ENCODE results near the gene CCNB1IP1. TPM values are rescaled to one million over a fixed set of nuclear protein-coding genes. Genes with fewer than 3 reads are reported as not detected.

CCNB1IP1 gene
- total and polyA plus RNA-seq, 2 of the 4 experiments (the other 2 are of a cell fraction): 27.5 to 34.6 TPM

DNA sequence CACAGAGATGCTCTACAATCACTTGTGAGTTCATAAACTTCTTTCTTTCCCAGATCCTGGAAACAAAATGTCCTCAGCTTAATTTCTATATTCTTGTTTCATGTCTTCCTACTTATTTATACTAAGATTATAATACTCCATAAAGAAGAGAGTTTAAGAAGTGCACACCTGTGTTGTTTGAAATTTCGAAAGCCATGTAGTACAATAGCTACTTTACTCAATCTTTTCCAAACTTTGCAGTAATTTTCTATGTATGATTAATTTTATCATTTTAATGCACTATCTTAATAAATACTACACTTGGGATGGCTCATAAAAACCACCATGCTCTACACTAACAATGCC, 27.0 kb downstream of the CCNB1IP1 start:
- in situ Hi-C loops (cut with MboI; ENCODE audit: low sequenced_read_pairs) (no loop called here), dilution Hi-C loops (cut with HindIII; ENCODE audit: low sequenced_read_pairs, unreplicated experiment) (no loop called here), intact Hi-C loops (cut with micrococcal nuclease) (no loop called here)
- Histone ChIP-seq H3K9me3 (ENCODE audit: control insufficient read depth, insufficient read depth, low read length) (no peaks in the 10 kb centered on the region), H2BK5ac (ENCODE audit: low read depth, low read length, poor library complexity, severe bottlenecking) (no peak overlapping the region), H2AFZ (replicated peaks; ENCODE audit: low read length, poor library complexity) (no peak overlapping the region), H4K91ac (ENCODE audit: insufficient read depth, low read depth, low read length) (no peak overlapping the region), H3K4ac (ENCODE audit: low read depth, low read length) (no peak overlapping the region), H4K20me1 (ENCODE audit: insufficient read depth, low read length) (no peaks in the 10 kb centered on the region), H3K36me3 (ENCODE audit: control insufficient read depth, insufficient read depth, low read length) (peaks cover 3% of the 10 kb centered on the region; the same call in 1 of the 2 replicates), H3K9me1 (ENCODE audit: insufficient read depth, low read length) (0 out of 2 replicates have a peak, but pooled peaks cover 4% of the 10 kb centered on the region), H3K56ac (ENCODE audit: extremely low read depth, insufficient read depth, low read length) (no peak overlapping the region), H3K9ac (ENCODE audit: low read depth, low read length) (no peak overlapping the region), H3K27ac (ENCODE audit: insufficient read depth, low read length) (no peak overlapping the region), H2BK15ac (ENCODE audit: low read depth, low read length) (no peak overlapping the region), H3K4me2 (ENCODE audit: low read depth, low read length) (no peak overlapping the region), H3K23ac (ENCODE audit: low read depth, low read length) (no peak overlapping the region), H4K5ac (ENCODE audit: low read depth, low read length) (no peak overlapping the region), H3K79me1 (ENCODE audit: low read depth in 1 of 2, low read length in 2 of 2) (peaks cover 12 to 26% of the 10 kb centered on the region in 2 experiments), H3K4me1 (ENCODE audit: control insufficient read depth, insufficient read depth, low read length) (peaks cover 2% of the 10 kb centered on the region), H2AK9ac (replicated peaks; ENCODE audit: low read depth, low read length, poor library complexity) (no peak overlapping the region), H4K8ac (ENCODE audit: low read depth in 2 of 2, low read length in 2 of 2) (no peak overlapping the region; a peak in 1 of 4 replicates), H3K4me3 (ENCODE audit: insufficient read depth, low read depth, low read length) (no peak overlapping the region), H3K27me3 (ENCODE audit: control insufficient read depth, insufficient read depth, low read length) (no peaks in the 10 kb centered on the region), H2BK20ac (ENCODE audit: low read depth, low read length) (no peak overlapping the region), H2BK120ac (ENCODE audit: low read depth, low read length) (no peak overlapping the region), H3K18ac (ENCODE audit: low read depth, low read length) (no peak overlapping the region), H3K14ac (replicated peaks; ENCODE audit: low read depth, low read length) (no peak overlapping the region), H2AK5ac (ENCODE audit: low read depth, low read length) (no peak overlapping the region)
- CTCF ChIA-PET: interaction anchor here (0.6 kb wide), 1 partner anchor 748 kb away, joined by 4 read pairs; no protein-coding TSS in a partner anchor
- POLR2A ChIA-PET (ENCODE audit: unreplicated experiment): no interaction called here
- ATAC-seq (ENCODE audit: low read depth) (no peak), DNase-seq (no peak)
- TF ChIP-seq CEBPB (IDR thresholded peaks at IDR 0.05; ENCODE audit: low read depth, low read length): no peak
- TF ChIP-seq, protein P1, sequence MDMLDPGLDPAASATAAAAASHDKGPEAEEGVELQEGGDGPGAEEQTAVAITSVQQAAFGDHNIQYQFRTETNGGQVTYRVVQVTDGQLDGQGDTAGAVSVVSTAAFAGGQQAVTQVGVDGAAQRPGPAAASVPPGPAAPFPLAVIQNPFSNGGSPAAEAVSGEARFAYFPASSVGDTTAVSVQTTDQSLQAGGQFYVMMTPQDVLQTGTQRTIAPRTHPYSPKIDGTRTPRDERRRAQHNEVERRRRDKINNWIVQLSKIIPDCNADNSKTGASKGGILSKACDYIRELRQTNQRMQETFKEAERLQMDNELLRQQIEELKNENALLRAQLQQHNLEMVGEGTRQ (IDR thresholded peaks at IDR 0.05; ENCODE audit: low read depth, low read length): no peak
- TF ChIP-seq NFE2L2 (IDR thresholded peaks at IDR 0.05; ENCODE audit: low read depth, low read length): no peak
- no peak for TF ChIP-seq FOS (IDR thresholded peaks at IDR 0.05; ENCODE audit: low read depth, low read length)
- TF ChIP-seq RAD21 (IDR thresholded peaks at IDR 0.05; ENCODE audit: low read length): no peak
- no peak for TF ChIP-seq MAFK (IDR thresholded peaks at IDR 0.05; ENCODE audit: low read depth, low read length)
- TF ChIP-seq MAZ (IDR thresholded peaks at IDR 0.05; ENCODE audit: borderline replicate concordance, low read depth, low read length): no peak
- TF ChIP-seq CTCF (conservative IDR thresholded peaks at IDR 0.05; ENCODE audit: low read depth, low read length): no peak
- TF ChIP-seq RFX5 (IDR thresholded peaks at IDR 0.05; ENCODE audit: low read depth, low read length): no peak
- BruUV-seq (replicated peaks): no TSS peak
- no CpG with 5 or more reads among the region's 1 CpG for WGBS, 2 experiments (ENCODE audit: extremely low coverage in 2 of 2, insufficient read length in 1 of 2)

Measured in IMR-90 (cell line).